ENCODE data around the gene NPHS1.
"Not testable (repeated sequence)": the region's sequence is repeated elsewhere in the genome, so short reads cannot be mapped to it uniquely, and the experiment has no call there.

NPHS1 gene

GRCh38 chr19:35852029-35852780, at the start of gene NPHS1:
Gene NPHS1 (minus strand): TSS chr19:35852504. CDS start chr19:35851837, 667 bp downstream.
- DNase-seq = peak; percentile 24

GRCh38 chr19:35901055-35901644, 48.8 kb upstream of the NPHS1 start:
- DNase-seq = no peak

- peak; percentile 75 for DNase-seq
Observed at GRCh38 chr19:35899547-35900214, 47.4 kb upstream of the NPHS1 start.

GRCh38 chr19:35898499-35898809, 46.1 kb upstream of the NPHS1 start:
- no peak for DNase-seq

GRCh38 chr19:35897706-35898451, 45.6 kb upstream of the NPHS1 start:
- no peak for DNase-seq

GRCh38 chr19:35896643-35897040, 44.3 kb upstream of the NPHS1 start:
- DNase-seq = no peak

GRCh38 chr19:35895911-35896642, 43.8 kb upstream of the NPHS1 start:
- no peak for DNase-seq

GRCh38 chr19:35894342-35894741, 42.0 kb upstream of the NPHS1 start:
- DNase-seq = no peak

GRCh38 chr19:35891819-35892218, 39.5 kb upstream of the NPHS1 start:
- DNase-seq = not testable (repeated sequence)

GRCh38 chr19:35890113-35890650, 37.9 kb upstream of the NPHS1 start:
- DNase-seq = no peak

GRCh38 chr19:35889370-35890112, 37.2 kb upstream of the NPHS1 start:
- no peak for DNase-seq

GRCh38 chr19:35888398-35888797, 36.1 kb upstream of the NPHS1 start:
- DNase-seq = no peak

- DNase-seq = no peak
Observed at GRCh38 chr19:35887197-35887596, 34.9 kb upstream of the NPHS1 start.

GRCh38 chr19:35885904-35886303, 33.6 kb upstream of the NPHS1 start:
- no peak for DNase-seq

- no peak for DNase-seq
Observed at GRCh38 chr19:35885225-35885738, 33.0 kb upstream of the NPHS1 start.

- no peak for DNase-seq
Observed at GRCh38 chr19:35883882-35884281, 31.6 kb upstream of the NPHS1 start.

- peak; percentile 92 for DNase-seq
Observed at GRCh38 chr19:35882114-35882832, 30.0 kb upstream of the NPHS1 start.

GRCh38 chr19:35879770-35880317, 27.5 kb upstream of the NPHS1 start:
- no peak for DNase-seq

GRCh38 chr19:35879068-35879467, 26.8 kb upstream of the NPHS1 start:
- no peak for DNase-seq

- no peak for DNase-seq
Observed at GRCh38 chr19:35874392-35874930, 22.2 kb upstream of the NPHS1 start.
